Right atrium auricular region (tissue), 2 donors: ENCODE data around the gene AGTPBP1. TPM values are rescaled to one million over a fixed set of nuclear protein-coding genes. Genes with fewer than 3 reads are reported as not detected.

Experiments used
- DNase-seq: peaks from one replicate; pipeline ENCODE4 v3.0.0-alpha.2; 2019; ENCODE audit warnings: low spot score
- H3K27ac ChIP-seq, 2 donors: fragments of 200-600 bp; sonication (generic); 1 replicate in 1 of 2; 2 replicates in 1 of 2; pipeline ENCODE4 v1.5.1; 2016 to 2019
- H3K27me3 ChIP-seq, 2 donors: fragments of 200-600 bp; sonication (generic); one replicate each; pipeline versions ENCODE4 v1.5.1 to v1.6.0; 2017 to 2019
- H3K36me3 ChIP-seq: fragments of 200-600 bp; sonication (generic); one replicate; pipeline ENCODE4 v1.5.1; 2016
- H3K4me1 ChIP-seq, 2 donors: fragments of 200-600 bp; sonication (generic); one replicate each; pipeline versions ENCODE4 v1.5.1 to v1.6.0; 2017 to 2019
- H3K4me3 ChIP-seq, 2 donors: fragments of 200-600 bp; sonication (generic); 1 replicate in 1 of 2; 2 replicates in 1 of 2; pipeline ENCODE4 v1.5.1; 2017 to 2019; ENCODE audit warnings: mild to moderate bottlenecking in 1 of 2, moderate library complexity in 1 of 2
- H3K9me3 ChIP-seq, 2 donors: fragments of 200-600 bp; sonication (generic); one replicate each; pipeline ENCODE4 v1.5.1; 2019
- CTCF ChIP-seq, 2 donors: fragments of 200-600 bp; sonication (generic); IDR thresholded peaks; one replicate each; pipeline ENCODE4 v1.5.1; 2019; ENCODE audit warnings: antibody characterized with exemption in 2 of 2
- total RNA-seq, 2 donors: library from RNA; depleted of rRNA; stranded (reverse); fragments of >200 nt; gene quantifications; one replicate each; pipeline ENCODE4 v1.1.0, GENCODE V29; 2016

The AGTPBP1 gene
- total RNA-seq, 2 donors from 2014 or later: 34.1 to 53.2 TPM

GRCh38 chr9:85502815-85503655, 238.7 kb downstream of the AGTPBP1 start:
- H3K36me3 ChIP-seq: no peaks in the 10 kb centered on the region
- DNase-seq: no peak
- H3K27me3 ChIP-seq: no peaks in the 10 kb centered on the region
- H3K9me3 ChIP-seq: peaks cover 0 to 8% of the 10 kb centered on the region in 2 donors
- TF ChIP-seq CTCF (IDR thresholded peaks at IDR 0.05): no peak
- no peaks in the 10 kb centered on the region for H3K4me1 ChIP-seq
- H3K4me3 ChIP-seq: no peak overlapping the region
- no peak overlapping the region for H3K27ac ChIP-seq

GRCh38 chr9:85501882-85502281, 239.9 kb downstream of the AGTPBP1 start:
- no peaks in the 10 kb centered on the region for H3K36me3 ChIP-seq
- peaks cover 0 to 8% of the 10 kb centered on the region in 2 donors for H3K9me3 ChIP-seq
- H3K27me3 ChIP-seq: no peaks in the 10 kb centered on the region
- H3K27ac ChIP-seq: no peak overlapping the region
- H3K4me3 ChIP-seq: no peak overlapping the region
- no peaks in the 10 kb centered on the region for H3K4me1 ChIP-seq
- no peak for TF ChIP-seq CTCF (IDR thresholded peaks at IDR 0.05)
- no peak for DNase-seq

- H3K4me1 ChIP-seq: no peaks in the 10 kb centered on the region
- no peaks in the 10 kb centered on the region for H3K36me3 ChIP-seq
- no peak overlapping the region for H3K27ac ChIP-seq
- no peak for DNase-seq
- no peak for TF ChIP-seq CTCF (IDR thresholded peaks at IDR 0.05)
- H3K4me3 ChIP-seq: no peak overlapping the region
- H3K9me3 ChIP-seq: peaks cover 0 to 8% of the 10 kb centered on the region in 2 donors
- no peaks in the 10 kb centered on the region for H3K27me3 ChIP-seq
Observed at GRCh38 chr9:85501456-85501855, 240.3 kb downstream of the AGTPBP1 start.

Other genes starting within 250 kb of the AGTPBP1 start
- 10 to 100 TPM; 12.1 to 12.4 TPM for gene NAA35, start 199.2 kb upstream of the AGTPBP1 start, total RNA-seq